Epithelial cell of esophagus (primary cell): ENCODE results near the gene VWA3B.
"Not testable (repeated sequence)": the region's sequence is repeated elsewhere in the genome, so short reads cannot be mapped to it uniquely, and the experiment has no call there.

Experiments used
- DNase-seq: peaks from one replicate; pipeline ENCODE4 v3.0.0; 2010; ENCODE audit warnings: low read depth
- H3K4me3 ChIP-seq: 2 replicates; pipeline ENCODE4 v1.5.1; 2011; ENCODE audit warnings: mild to moderate bottlenecking, low read length, control low read depth
- TF ChIP-seq, protein P1 (sequence below): IDR thresholded peaks from 2 replicates; pipeline ENCODE4 v1.5.1; 2011; ENCODE audit warnings: low read depth, mild to moderate bottlenecking, low read length, control low read depth, inconsistent platforms; ENCODE audit not compliant: insufficient read depth; ENCODE audit errors: missing control alignments

Gene VWA3B

DNA sequence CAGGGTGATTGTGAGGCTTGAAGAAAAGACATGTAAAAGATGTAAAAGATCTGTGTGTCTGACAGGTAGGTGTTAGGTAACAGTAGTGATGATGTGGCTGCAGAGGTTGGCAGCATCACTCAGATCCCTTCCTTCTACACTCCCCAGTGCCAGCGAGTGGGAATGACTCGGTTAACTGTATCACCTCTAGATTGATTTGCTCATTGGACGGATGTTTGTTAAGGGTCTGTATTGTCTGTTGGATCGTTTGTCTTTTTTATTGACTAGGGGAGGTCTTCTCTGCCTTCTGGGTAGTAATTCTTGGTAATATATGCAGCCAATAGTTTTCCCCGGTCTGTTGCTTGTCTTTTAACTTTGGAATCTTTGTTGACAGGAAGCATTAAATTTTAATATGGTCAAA is 214.5 kb downstream of the VWA3B start:
- no peak overlapping the region for H3K4me3 ChIP-seq
- DNase-seq: peak; percentile 20
- TF ChIP-seq, protein P1, sequence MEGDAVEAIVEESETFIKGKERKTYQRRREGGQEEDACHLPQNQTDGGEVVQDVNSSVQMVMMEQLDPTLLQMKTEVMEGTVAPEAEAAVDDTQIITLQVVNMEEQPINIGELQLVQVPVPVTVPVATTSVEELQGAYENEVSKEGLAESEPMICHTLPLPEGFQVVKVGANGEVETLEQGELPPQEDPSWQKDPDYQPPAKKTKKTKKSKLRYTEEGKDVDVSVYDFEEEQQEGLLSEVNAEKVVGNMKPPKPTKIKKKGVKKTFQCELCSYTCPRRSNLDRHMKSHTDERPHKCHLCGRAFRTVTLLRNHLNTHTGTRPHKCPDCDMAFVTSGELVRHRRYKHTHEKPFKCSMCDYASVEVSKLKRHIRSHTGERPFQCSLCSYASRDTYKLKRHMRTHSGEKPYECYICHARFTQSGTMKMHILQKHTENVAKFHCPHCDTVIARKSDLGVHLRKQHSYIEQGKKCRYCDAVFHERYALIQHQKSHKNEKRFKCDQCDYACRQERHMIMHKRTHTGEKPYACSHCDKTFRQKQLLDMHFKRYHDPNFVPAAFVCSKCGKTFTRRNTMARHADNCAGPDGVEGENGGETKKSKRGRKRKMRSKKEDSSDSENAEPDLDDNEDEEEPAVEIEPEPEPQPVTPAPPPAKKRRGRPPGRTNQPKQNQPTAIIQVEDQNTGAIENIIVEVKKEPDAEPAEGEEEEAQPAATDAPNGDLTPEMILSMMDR: no peak

DNA sequence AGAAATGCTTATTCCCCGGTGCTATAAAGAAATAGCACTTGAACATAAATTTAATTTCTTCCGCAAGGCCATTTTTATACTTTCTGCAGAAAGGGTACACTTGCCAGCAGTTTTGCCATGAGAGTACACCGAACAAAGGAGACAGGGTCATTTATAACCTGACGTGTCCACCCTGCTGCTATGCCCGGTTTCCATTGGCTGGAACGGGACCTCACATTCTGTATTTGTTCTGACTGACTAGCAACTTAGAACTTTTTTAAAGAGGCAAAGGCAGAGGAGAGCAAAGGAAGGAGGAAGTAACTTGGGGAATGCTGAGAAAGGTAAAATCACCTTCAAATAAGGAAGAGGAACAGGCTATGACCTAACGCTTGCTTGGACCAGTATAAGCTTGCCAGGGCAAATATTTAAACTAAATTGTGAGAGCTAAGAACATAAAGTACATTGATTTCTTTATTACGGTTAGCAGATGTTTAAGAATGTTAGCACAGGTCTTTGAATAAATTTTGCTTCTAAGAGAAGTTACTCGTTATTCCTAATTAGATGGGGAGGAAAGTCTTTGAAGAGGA is 220.2 kb downstream of the VWA3B start:
- peak; percentile 4 for DNase-seq
- not testable (repeated sequence) for H3K4me3 ChIP-seq

DNA sequence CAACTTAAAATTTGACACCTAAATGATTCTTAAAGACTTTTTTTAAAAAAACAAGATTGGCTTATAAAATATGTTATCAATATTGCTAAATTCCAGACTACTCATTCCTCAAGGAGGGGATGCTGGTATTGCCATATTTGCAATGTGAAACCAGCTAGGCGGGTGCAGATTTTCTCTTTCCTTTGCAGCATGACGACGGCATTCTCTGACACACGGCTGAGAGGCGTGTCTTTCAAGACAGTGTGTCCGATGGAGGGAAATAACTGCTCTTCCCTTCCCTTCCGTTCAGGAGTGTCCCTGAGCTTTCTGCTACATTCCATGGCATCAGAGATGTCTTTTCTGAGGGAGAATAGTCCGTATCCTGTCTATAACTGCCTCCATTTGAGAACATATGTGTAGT is 221.1 kb downstream of the VWA3B start:
- H3K4me3 ChIP-seq: no peak overlapping the region
- TF ChIP-seq, protein P1: no peak
- DNase-seq: peak; percentile 62

DNA sequence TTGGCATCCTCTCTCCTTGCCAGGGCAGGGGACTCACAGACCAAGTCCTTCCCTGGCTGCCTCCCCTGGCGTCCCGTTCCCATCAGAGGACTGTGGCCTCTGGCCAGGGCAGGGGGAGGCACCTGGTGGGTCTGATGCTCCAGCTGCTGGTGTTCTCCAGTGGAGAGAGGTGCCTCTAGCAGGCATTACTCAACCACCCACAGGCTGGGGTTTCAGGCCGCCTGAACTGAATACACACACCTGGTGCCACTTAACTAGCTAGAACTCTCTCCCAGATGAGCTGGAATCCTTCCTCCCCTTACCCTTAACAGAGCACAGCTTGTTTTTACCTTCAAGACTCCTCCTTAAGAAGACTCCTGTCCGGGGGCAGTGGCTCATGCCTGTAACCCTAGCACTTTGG is 221.6 kb downstream of the VWA3B start:
- TF ChIP-seq, protein P1: no peak
- no peak for DNase-seq
- H3K4me3 ChIP-seq: no peak overlapping the region

DNA sequence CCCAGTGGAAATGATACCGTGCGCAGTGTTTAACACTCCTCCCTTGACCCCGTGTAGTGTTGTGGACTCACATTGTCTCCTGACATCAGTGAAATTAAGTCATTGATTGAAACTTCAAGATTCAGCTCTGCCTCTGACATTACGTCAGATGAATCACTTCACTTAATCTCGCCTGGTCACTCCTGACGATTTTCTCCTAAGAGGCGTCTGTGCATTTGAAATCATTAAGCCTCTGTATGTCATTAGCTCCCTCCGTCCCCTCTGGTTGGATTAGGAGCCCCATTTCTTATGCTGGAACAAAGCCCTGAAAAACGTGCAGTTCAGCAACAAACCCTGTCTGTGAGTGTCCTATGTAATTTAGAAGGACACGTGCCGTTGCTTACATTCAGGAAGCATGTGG is 222.6 kb downstream of the VWA3B start:
- TF ChIP-seq, protein P1: no peak
- H3K4me3 ChIP-seq: no peak overlapping the region
- DNase-seq: no peak

DNA sequence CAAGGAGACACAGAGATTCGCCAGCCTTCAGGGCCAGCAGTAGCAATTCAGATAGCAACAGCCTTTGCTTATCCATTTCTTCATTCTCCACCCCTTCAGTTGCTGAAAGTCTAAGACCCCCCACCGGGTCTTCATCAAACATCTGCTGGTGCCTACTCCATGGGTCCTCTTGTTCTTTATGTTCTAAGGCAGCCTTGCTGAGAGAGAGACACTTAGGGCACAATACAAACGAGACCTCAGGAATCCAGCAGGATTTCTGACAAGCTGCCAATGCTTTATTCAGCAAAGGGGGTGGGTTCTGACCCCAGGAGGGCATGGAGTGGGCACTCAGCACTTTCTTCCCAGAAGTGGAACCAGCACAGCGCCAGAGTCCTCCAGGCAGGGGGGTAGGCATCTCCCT is 223.0 kb downstream of the VWA3B start:
- TF ChIP-seq, protein P1: no peak
- no peak overlapping the region for H3K4me3 ChIP-seq
- no peak for DNase-seq

DNA sequence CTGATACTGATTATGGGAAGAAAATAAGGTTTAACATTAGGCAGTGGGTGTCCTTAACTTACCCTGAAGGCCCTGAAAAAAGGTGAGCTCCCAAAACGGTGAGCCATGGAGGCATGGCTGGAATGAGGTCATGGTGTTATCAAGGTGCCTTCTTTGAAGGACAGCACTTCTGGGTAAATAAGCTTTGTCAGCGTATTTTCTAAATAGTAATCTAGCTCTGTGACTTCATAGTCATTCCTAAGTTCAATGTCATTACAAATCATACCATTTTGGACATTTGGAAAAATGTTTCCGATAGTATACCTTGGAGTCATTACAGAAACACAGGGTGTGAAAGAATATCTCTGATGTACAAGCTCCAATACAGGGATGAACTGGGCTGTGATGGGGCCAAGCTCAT is 224.1 kb downstream of the VWA3B start:
- no peak for DNase-seq
- no peak overlapping the region for H3K4me3 ChIP-seq
- TF ChIP-seq, protein P1: no peak
